Panc1 (cell line): ENCODE data around the gene INSYN2B. TPM values are rescaled to one million over a fixed set of nuclear protein-coding genes. Genes with fewer than 3 reads are reported as not detected.

Source experiments
- ATAC-seq: fragments of 200-7000 bp; cut with Tn5 transposase; 2 replicates; pipeline ENCODE4 v1.9.1; 2020; ENCODE audit warnings: mild to moderate bottlenecking, moderate library complexity
- BruUV-seq: library from RNA; stranded (reverse); fragments of 400-500 nt; replicated peaks from 2 replicates; lab custom pipeline; 2021; lab: Mats Ljungman, UMichigan
- CTCF ChIA-PET: fragments of 300-600 bp; sonication (Branson Sonifier 250); formaldehyde crosslinking; loops from one replicate; lab custom pipeline; 2022; ENCODE audit warnings: antibody characterized with exemption; lab: Charles Lee
- POLR2A ChIA-PET: fragments of 300-600 bp; sonication (Branson Sonifier 250); formaldehyde crosslinking; loops from one replicate; lab custom pipeline; 2022; ENCODE audit warnings: antibody characterized with exemption; lab: Charles Lee
- DNase-seq: peaks from one replicate; pipeline ENCODE4 v3.0.0-alpha.2; 2010; ENCODE audit warnings: low read depth, low spot score
- H3K27ac ChIP-seq: 2 replicates; pipeline ENCODE4 v1.5.1; 2011; ENCODE audit warnings: mild to moderate bottlenecking, low read length, inconsistent platforms
- H3K27me3 ChIP-seq: fragments of 200-500 bp; sonication (Bioruptor generic); 2 replicates; pipeline ENCODE4 v1.6.0; 2014; ENCODE audit warnings: low read length, inconsistent platforms; ENCODE audit not compliant: control insufficient read depth, insufficient read depth
- H3K36me3 ChIP-seq: fragments of 200-500 bp; sonication (Bioruptor generic); 2 replicates; pipeline ENCODE4 v1.5.1; 2014; ENCODE audit warnings: inconsistent platforms, mild to moderate bottlenecking, low read length, moderate library complexity; ENCODE audit not compliant: control insufficient read depth, insufficient read depth
- H3K4me1 ChIP-seq: 2 replicates; pipeline ENCODE4 v1.5.1; 2011; ENCODE audit warnings: inconsistent platforms, mild to moderate bottlenecking, low read length, moderate library complexity; ENCODE audit not compliant: control insufficient read depth, insufficient read depth
- H3K4me3 ChIP-seq, 2 experiments: 2 replicates each; pipeline ENCODE4 v1.5.1; 2011 to 2012; ENCODE audit warnings: low read depth in 2 of 2, low read length in 2 of 2, mild to moderate bottlenecking in 2 of 2, inconsistent platforms in 1 of 2, moderate library complexity in 1 of 2
- H3K9me3 ChIP-seq: fragments of 200-500 bp; sonication (Bioruptor generic); 2 replicates; pipeline ENCODE4 v1.5.1; 2014; ENCODE audit warnings: low read depth, mild to moderate bottlenecking, inconsistent platforms, low read length, moderate library complexity; ENCODE audit not compliant: control insufficient read depth, insufficient read depth
- POLR2AphosphoS5 ChIP-seq: IDR thresholded peaks from 2 replicates; pipeline ENCODE4 v1.6.1; 2012; ENCODE audit warnings: mild to moderate bottlenecking, low read depth, low read length, moderate library complexity
- SIN3A ChIP-seq: IDR thresholded peaks from 2 replicates; pipeline ENCODE4 v1.6.1; 2012; ENCODE audit warnings: low read depth, mild to moderate bottlenecking, low read length, moderate library complexity, borderline replicate concordance; ENCODE audit not compliant: insufficient read depth
- TCF7L2 ChIP-seq: IDR thresholded peaks from 2 replicates; pipeline ENCODE4 v1.6.1; 2011; ENCODE audit warnings: mild to moderate bottlenecking, low read depth, low read length, inconsistent platforms
- in situ Hi-C: cut with HindIII; loops from 2 replicates; pipeline ENCODE4 v1.10.0; 2016; ENCODE audit warnings: low sequenced_read_pairs, low pct_unique_long_range_greater_than_20kb
- intact Hi-C: fragments of 100-400 bp; cut with micrococcal nuclease; formaldehyde crosslinking; loops from one replicate; pipeline ENCODE4 v1.10.0; 2022; ENCODE audit not compliant: unreplicated experiment
- total RNA-seq: library from RNA; stranded (reverse); gene quantifications from one replicate; pipeline ENCODE4 v1.2.1, GENCODE V29; 2021; ENCODE audit not compliant: unreplicated experiment
- TF ChIP-seq, protein P1 (sequence below), 2 experiments: IDR thresholded peaks; 2 replicates each; pipeline ENCODE4 v1.6.1; 2011 to 2012; ENCODE audit warnings: low read depth in 2 of 2, control low read depth in 1 of 2, low read length in 1 of 2, mild to moderate bottlenecking in 1 of 2, moderate library complexity in 1 of 2; ENCODE audit not compliant: insufficient read depth in 1 of 2
- TF ChIP-seq, protein P2 (sequence below): fragments of 450-650 bp; IDR thresholded peaks from 2 replicates; pipeline ENCODE4 v1.5.1; 2017; ENCODE audit warnings: mild to moderate bottlenecking

Gene INSYN2B
- total RNA-seq, 1 experiment from 2014 or later: 0.28 TPM

DNA sequence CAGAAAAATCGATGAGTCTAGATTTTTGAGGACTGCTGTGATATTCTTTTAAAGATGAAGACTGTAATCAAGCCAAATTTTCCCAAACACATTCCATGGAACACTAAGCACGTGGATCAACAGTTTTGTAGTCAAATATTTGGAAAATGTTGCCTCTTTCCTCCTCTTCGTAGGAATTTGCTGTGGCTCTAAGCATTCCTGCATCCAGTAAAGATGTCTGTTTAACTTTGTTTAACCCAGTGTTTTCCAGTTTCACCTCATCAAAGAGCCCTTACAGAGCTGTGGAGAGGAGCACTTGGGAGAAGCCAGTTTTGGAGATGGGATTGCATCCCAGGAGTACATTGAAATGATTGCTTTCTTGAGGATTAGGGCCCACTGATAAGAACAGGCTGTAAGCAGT lies 58.9 kb downstream of the INSYN2B start:
- intact Hi-C loops (no loop called here), in situ Hi-C loops (no loop called here)
- ChIA-PET POLR2A (no interaction called here), CTCF (no interaction called here)
- TF ChIP-seq, protein P1, sequence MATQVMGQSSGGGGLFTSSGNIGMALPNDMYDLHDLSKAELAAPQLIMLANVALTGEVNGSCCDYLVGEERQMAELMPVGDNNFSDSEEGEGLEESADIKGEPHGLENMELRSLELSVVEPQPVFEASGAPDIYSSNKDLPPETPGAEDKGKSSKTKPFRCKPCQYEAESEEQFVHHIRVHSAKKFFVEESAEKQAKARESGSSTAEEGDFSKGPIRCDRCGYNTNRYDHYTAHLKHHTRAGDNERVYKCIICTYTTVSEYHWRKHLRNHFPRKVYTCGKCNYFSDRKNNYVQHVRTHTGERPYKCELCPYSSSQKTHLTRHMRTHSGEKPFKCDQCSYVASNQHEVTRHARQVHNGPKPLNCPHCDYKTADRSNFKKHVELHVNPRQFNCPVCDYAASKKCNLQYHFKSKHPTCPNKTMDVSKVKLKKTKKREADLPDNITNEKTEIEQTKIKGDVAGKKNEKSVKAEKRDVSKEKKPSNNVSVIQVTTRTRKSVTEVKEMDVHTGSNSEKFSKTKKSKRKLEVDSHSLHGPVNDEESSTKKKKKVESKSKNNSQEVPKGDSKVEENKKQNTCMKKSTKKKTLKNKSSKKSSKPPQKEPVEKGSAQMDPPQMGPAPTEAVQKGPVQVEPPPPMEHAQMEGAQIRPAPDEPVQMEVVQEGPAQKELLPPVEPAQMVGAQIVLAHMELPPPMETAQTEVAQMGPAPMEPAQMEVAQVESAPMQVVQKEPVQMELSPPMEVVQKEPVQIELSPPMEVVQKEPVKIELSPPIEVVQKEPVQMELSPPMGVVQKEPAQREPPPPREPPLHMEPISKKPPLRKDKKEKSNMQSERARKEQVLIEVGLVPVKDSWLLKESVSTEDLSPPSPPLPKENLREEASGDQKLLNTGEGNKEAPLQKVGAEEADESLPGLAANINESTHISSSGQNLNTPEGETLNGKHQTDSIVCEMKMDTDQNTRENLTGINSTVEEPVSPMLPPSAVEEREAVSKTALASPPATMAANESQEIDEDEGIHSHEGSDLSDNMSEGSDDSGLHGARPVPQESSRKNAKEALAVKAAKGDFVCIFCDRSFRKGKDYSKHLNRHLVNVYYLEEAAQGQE (IDR thresholded peaks at IDR 0.05; ENCODE audit: insufficient read depth in 1 of 2, low read depth in 2 of 2, low read length in 1 of 2): no peak
- TF ChIP-seq, protein P2, sequence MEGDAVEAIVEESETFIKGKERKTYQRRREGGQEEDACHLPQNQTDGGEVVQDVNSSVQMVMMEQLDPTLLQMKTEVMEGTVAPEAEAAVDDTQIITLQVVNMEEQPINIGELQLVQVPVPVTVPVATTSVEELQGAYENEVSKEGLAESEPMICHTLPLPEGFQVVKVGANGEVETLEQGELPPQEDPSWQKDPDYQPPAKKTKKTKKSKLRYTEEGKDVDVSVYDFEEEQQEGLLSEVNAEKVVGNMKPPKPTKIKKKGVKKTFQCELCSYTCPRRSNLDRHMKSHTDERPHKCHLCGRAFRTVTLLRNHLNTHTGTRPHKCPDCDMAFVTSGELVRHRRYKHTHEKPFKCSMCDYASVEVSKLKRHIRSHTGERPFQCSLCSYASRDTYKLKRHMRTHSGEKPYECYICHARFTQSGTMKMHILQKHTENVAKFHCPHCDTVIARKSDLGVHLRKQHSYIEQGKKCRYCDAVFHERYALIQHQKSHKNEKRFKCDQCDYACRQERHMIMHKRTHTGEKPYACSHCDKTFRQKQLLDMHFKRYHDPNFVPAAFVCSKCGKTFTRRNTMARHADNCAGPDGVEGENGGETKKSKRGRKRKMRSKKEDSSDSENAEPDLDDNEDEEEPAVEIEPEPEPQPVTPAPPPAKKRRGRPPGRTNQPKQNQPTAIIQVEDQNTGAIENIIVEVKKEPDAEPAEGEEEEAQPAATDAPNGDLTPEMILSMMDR: no peak
- no peak for TF ChIP-seq SIN3A
- TF ChIP-seq POLR2AphosphoS5: no peak
- no peak for TF ChIP-seq TCF7L2
- Histone ChIP-seq H3K4me1 (no peaks in the 10 kb centered on the region), H3K27me3 (no peaks in the 10 kb centered on the region), H3K9me3 (no peaks in the 10 kb centered on the region), H3K27ac (no peak overlapping the region), H3K4me3 (no peak overlapping the region), H3K36me3 (no peaks in the 10 kb centered on the region)
- ATAC-seq (no peak), DNase-seq (no peak)
- BruUV-seq: no TSS peak

DNA sequence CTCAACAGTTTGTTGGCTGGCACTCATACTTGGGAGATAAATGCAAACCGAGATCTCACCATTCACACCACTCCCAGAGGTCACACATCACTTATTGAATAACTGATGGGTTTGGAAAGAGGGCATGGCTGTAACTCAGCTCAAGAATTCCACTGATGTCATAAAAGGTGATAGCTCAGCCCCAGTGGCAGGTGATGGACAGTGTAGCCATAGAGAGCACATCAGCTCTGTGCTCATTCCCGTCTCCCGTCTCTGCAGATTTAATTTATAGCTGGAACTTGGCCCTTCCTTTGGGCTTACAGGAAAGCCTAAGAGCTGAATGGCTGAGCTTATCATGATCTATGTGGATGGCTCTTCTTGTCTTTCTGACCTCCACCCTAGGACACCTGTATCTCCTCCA lies 59.8 kb downstream of the INSYN2B start:
- in situ Hi-C loops: no loop called here
- no peak for DNase-seq
- CTCF ChIA-PET: no interaction called here
- H3K36me3 ChIP-seq: no peaks in the 10 kb centered on the region
- intact Hi-C loops: no loop called here
- H3K4me3 ChIP-seq: no peak overlapping the region
- H3K9me3 ChIP-seq: no peaks in the 10 kb centered on the region
- no TSS peak for BruUV-seq
- TF ChIP-seq, protein P1 (IDR thresholded peaks at IDR 0.05; ENCODE audit: insufficient read depth in 1 of 2, low read depth in 2 of 2, low read length in 1 of 2): no peak
- TF ChIP-seq POLR2AphosphoS5 (no peak), TCF7L2 (no peak), SIN3A (no peak)
- TF ChIP-seq, protein P2: no peak
- POLR2A ChIA-PET: interaction anchor here (0.6 kb wide), 1 partner anchor 37 kb away, joined by 3 read pairs; no protein-coding TSS in a partner anchor
- H3K27me3 ChIP-seq: no peaks in the 10 kb centered on the region
- no peak for ATAC-seq
- no peak overlapping the region for H3K27ac ChIP-seq
- no peaks in the 10 kb centered on the region for H3K4me1 ChIP-seq
